Natural killer cell (primary cell): ENCODE measurements around the gene FOXN3. TPM values are rescaled to one million over a fixed set of nuclear protein-coding genes. Genes with fewer than 3 reads are reported as not detected.

ENCODE experiments used
- ATAC-seq, 3 donors: fragments of 150-1000 bp in 2 of 3; fragments of 200-7000 bp in 1 of 3; cut with Tn5 transposase; 1 replicate in 1 of 3; 2 replicates in 2 of 3; pipeline ENCODE4 v1.10.0; 2021; ENCODE audit warnings: mild to moderate bottlenecking in 2 of 3, moderate library complexity in 2 of 3
- DNase-seq, 2 donors: peaks; one replicate each; pipeline versions ENCODE4 v3.0.0 to v3.0.0-alpha.2; 2013 to 2021; ENCODE audit warnings: mixed read lengths in 1 of 2
- H3K27ac ChIP-seq: one replicate; pipeline ENCODE4 v1.5.1; 2013; ENCODE audit warnings: mild to moderate bottlenecking, low read length
- H3K27me3 ChIP-seq: one replicate; pipeline ENCODE4 v1.6.1; 2013; ENCODE audit warnings: low read length; ENCODE audit not compliant: control insufficient read depth, insufficient read depth
- H3K36me3 ChIP-seq: one replicate; pipeline ENCODE4 v1.6.1; 2013; ENCODE audit warnings: low read length; ENCODE audit not compliant: control insufficient read depth, insufficient read depth
- H3K4me1 ChIP-seq: one replicate; pipeline ENCODE4 v1.6.1; 2013; ENCODE audit warnings: low read length; ENCODE audit not compliant: control insufficient read depth, insufficient read depth
- H3K4me3 ChIP-seq: one replicate; pipeline ENCODE4 v1.5.1; 2013; ENCODE audit warnings: low read length
- H3K9me3 ChIP-seq: one replicate; pipeline ENCODE4 v1.6.1; 2013; ENCODE audit warnings: low read length; ENCODE audit not compliant: control insufficient read depth, insufficient read depth
- H3K27ac Mint-ChIP-seq, 2 donors: one replicate each; pipeline ENCODE4 v1.8.0; 2022; ENCODE audit warnings: mild to moderate bottlenecking in 2 of 2, mixed read lengths in 2 of 2, moderate library complexity in 1 of 2
- H3K27me3 Mint-ChIP-seq, 2 donors: one replicate each; pipeline ENCODE4 v1.8.0; 2022; ENCODE audit warnings: low read depth in 2 of 2, mixed read lengths in 2 of 2
- H3K36me3 Mint-ChIP-seq: one replicate; pipeline ENCODE4 v1.8.0; 2022; ENCODE audit warnings: mixed read lengths
- H3K4me1 Mint-ChIP-seq, 2 donors: one replicate each; pipeline ENCODE4 v1.8.0; 2022; ENCODE audit warnings: mixed read lengths in 2 of 2
- H3K4me3 Mint-ChIP-seq: one replicate; pipeline ENCODE4 v1.8.0; 2022; ENCODE audit warnings: mild to moderate bottlenecking, moderate library complexity, mixed read lengths
- H3K9me3 Mint-ChIP-seq, 2 donors: one replicate each; pipeline ENCODE4 v1.8.0; 2022; ENCODE audit warnings: mixed read lengths in 2 of 2
- WGBS: methylation state at CpG from one replicate; pipeline ENCODE4 v1.1.7; 2013; ENCODE audit warnings: missing lambda C conversion rate; ENCODE audit not compliant: insufficient coverage; 5-methylcytosine and 5-hydroxymethylcytosine counted together
- intact Hi-C: fragments of 100-400 bp; cut with micrococcal nuclease; formaldehyde crosslinking; loops from one replicate; pipeline ENCODE4 v1.14.2; 2022
- total RNA-seq, 4 donors: library from RNA; stranded (reverse); fragments of 120-200 nt in 1 of 4; gene quantifications; one replicate each; pipeline versions ENCODE4 v1.2.3 to v1.2.4, GENCODE V29; 2013 to 2022
- TF ChIP-seq, protein P1 (sequence below): fragments of 200-600 bp; IDR thresholded peaks from one replicate; pipeline ENCODE4 v1.8.0; 2022; ENCODE audit warnings: antibody characterized with exemption

FOXN3 gene
- total RNA-seq, 3 donors from 2014 or later (not counting 1 experiment from before 2014, with no cell fraction given): 209 to 216 (median 209) TPM

DNA sequence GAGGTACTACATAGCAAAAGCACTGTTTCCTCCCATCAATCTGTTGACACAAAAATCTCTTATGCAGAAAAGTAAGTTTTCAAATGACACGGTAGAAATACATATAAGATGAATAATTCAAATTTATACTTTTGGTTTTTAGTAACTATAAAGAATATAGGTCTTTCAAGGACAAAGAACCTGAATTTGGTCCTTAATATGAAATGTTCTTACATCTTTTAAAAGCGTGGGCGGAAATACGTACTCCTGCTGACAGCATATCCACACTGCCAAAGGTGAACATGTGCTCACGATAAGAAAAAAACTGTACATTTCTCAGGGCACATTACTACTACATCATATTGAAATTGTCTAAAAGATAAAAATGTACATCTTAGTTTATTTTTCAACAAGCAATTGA, 127.6 kb downstream of the FOXN3 start:
- Mint-ChIP-seq H3K36me3 (no peaks in the 10 kb centered on the region), H3K9me3 (no peaks in the 10 kb centered on the region)
- WGBS: 75% methylated on average over 4 of the region's 5 CpGs

DNA sequence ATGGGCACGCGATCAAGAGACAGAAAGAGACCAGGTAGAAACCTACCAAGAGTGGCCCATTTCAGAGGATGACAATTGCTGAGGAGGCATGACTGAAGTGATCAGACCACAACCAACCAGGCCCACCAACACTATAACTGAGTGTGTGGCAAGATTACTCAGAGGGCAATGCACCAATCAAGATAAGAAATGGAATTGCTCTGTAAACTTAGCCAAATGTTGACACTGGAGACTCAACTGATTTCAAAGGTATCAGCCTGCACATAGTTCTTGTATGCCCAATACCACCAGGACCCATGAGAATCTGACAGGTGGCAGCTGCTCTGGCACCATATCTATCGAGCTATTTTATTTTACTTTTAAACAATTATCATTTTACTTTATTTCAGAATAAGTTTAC, 128.9 kb downstream of the FOXN3 start:
- no peak for DNase-seq
- Histone ChIP-seq H3K9me3 (no peaks in the 10 kb centered on the region), H3K4me3 (no peak overlapping the region), H3K4me1 (peaks cover 38% of the 10 kb centered on the region), H3K27ac (no peak overlapping the region), H3K36me3 (peaks cover 6% of the 10 kb centered on the region), H3K27me3 (no peaks in the 10 kb centered on the region)
- H3K36me3 Mint-ChIP-seq: no peaks in the 10 kb centered on the region
- TF ChIP-seq, protein P1, sequence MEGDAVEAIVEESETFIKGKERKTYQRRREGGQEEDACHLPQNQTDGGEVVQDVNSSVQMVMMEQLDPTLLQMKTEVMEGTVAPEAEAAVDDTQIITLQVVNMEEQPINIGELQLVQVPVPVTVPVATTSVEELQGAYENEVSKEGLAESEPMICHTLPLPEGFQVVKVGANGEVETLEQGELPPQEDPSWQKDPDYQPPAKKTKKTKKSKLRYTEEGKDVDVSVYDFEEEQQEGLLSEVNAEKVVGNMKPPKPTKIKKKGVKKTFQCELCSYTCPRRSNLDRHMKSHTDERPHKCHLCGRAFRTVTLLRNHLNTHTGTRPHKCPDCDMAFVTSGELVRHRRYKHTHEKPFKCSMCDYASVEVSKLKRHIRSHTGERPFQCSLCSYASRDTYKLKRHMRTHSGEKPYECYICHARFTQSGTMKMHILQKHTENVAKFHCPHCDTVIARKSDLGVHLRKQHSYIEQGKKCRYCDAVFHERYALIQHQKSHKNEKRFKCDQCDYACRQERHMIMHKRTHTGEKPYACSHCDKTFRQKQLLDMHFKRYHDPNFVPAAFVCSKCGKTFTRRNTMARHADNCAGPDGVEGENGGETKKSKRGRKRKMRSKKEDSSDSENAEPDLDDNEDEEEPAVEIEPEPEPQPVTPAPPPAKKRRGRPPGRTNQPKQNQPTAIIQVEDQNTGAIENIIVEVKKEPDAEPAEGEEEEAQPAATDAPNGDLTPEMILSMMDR: no peak
- peaks cover 60 to 65% of the 10 kb centered on the region in 2 donors for H3K4me1 Mint-ChIP-seq
- ATAC-seq: peak in 1 of 3 donors; percentile 30
- intact Hi-C loops: no loop called here
- no peaks in the 10 kb centered on the region for H3K9me3 Mint-ChIP-seq
- no peaks in the 10 kb centered on the region for H3K27me3 Mint-ChIP-seq
- WGBS: 100% methylated on average over 3 of the region's 3 CpGs
- no peak overlapping the region for H3K4me3 Mint-ChIP-seq
- H3K27ac Mint-ChIP-seq: no peak overlapping the region

More for the DNA sequence above, 127.6 kb downstream of the FOXN3 start:
- Histone ChIP-seq H3K27ac (no peak overlapping the region), H3K36me3 (peaks cover 6% of the 10 kb centered on the region), H3K4me3 (no peak overlapping the region), H3K4me1 (peaks cover 40% of the 10 kb centered on the region), H3K9me3 (no peaks in the 10 kb centered on the region), H3K27me3 (no peaks in the 10 kb centered on the region)
- no peak for DNase-seq
- intact Hi-C loops: no loop called here
- TF ChIP-seq, protein P1: no peak
- Mint-ChIP-seq H3K4me1 (peaks cover 63 to 71% of the 10 kb centered on the region in 2 donors), H3K27ac (no peak overlapping the region), H3K4me3 (no peak overlapping the region), H3K27me3 (no peaks in the 10 kb centered on the region)
- no peak for ATAC-seq

DNA sequence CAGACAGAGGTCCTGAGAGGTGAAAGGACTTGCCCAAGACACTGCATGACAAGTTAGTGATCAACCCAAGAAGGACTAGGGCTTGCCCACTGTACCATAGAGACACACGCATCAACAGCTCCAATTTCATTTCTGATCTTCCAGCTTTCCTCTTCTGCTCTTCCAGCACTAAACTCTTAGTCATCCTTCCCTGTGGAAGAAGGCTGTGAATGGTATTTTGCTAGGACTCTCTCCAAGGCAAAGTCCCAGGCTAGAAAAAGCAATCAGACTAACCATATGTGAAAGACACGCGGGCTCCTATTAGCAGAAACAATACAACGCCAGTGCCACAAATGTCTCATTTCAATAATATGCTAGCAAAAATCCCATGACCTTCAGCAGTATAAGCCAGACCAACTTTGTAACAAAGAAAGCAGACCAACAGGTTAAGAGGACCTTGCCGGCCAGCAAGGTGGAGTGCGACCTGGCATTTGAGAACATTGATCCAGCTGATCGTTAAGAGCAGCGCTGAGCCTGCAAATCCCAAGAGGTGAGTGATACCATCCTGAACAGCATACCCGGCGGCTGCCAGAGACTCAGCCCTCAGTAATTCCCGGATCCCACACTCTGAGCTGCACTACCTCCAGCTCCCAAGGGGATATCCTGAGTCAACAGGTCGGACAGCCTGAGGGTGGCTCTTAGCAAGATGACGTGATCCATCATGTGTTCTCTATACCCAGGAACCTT, 132.5 kb downstream of the FOXN3 start:
- TF ChIP-seq, protein P1: no peak
- peaks cover 11% of the 10 kb centered on the region for H3K36me3 ChIP-seq
- DNase-seq (no peak), ATAC-seq (no peak)
- intact Hi-C loops: no loop called here
- no peaks in the 10 kb centered on the region for H3K36me3 Mint-ChIP-seq
- H3K9me3 Mint-ChIP-seq: no peaks in the 10 kb centered on the region
- no peaks in the 10 kb centered on the region for H3K27me3 ChIP-seq
- H3K9me3 ChIP-seq: no peaks in the 10 kb centered on the region
- peaks cover 54 to 55% of the 10 kb centered on the region in 2 donors for H3K4me1 Mint-ChIP-seq
- H3K4me3 ChIP-seq: no peak overlapping the region
- H3K4me3 Mint-ChIP-seq: no peak overlapping the region
- 92% methylated on average over 13 of the region's 13 CpGs for WGBS
- H3K27ac ChIP-seq: no peak overlapping the region
- H3K27ac Mint-ChIP-seq: no peak overlapping the region
- no peaks in the 10 kb centered on the region for H3K27me3 Mint-ChIP-seq
- peaks cover 33% of the 10 kb centered on the region for H3K4me1 ChIP-seq
